ENCODE data around the gene GAN. TPM values are rescaled to one million over a fixed set of nuclear protein-coding genes. Genes with fewer than 3 reads are reported as not detected.

Gene GAN
- total and polyA plus RNA-seq, 3 donors from 2014 or later = 2.4 to 10.9 (median 10.7) TPM

GRCh38 chr16:81397058-81397878 is 82.5 kb downstream of the GAN start:
- Histone ChIP-seq H3K4me1 (no peaks in the 10 kb centered on the region), H3K4me3 (no peak overlapping the region), H3K27ac (no peak overlapping the region), H3K9me3 (no peaks in the 10 kb centered on the region), H3K27me3 (no peaks in the 10 kb centered on the region), H3K36me3 (ENCODE audit: low read depth, missing control alignments) (no peaks in the 10 kb centered on the region)
- DNase-seq = no peak
- no peak for TF ChIP-seq POLR2A (IDR thresholded peaks at IDR 0.05)
- TF ChIP-seq, protein P1, sequence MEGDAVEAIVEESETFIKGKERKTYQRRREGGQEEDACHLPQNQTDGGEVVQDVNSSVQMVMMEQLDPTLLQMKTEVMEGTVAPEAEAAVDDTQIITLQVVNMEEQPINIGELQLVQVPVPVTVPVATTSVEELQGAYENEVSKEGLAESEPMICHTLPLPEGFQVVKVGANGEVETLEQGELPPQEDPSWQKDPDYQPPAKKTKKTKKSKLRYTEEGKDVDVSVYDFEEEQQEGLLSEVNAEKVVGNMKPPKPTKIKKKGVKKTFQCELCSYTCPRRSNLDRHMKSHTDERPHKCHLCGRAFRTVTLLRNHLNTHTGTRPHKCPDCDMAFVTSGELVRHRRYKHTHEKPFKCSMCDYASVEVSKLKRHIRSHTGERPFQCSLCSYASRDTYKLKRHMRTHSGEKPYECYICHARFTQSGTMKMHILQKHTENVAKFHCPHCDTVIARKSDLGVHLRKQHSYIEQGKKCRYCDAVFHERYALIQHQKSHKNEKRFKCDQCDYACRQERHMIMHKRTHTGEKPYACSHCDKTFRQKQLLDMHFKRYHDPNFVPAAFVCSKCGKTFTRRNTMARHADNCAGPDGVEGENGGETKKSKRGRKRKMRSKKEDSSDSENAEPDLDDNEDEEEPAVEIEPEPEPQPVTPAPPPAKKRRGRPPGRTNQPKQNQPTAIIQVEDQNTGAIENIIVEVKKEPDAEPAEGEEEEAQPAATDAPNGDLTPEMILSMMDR (IDR thresholded peaks at IDR 0.05) = no peak
- intact Hi-C loops (cut with DNase I; ENCODE audit: low total_unique reads) = no loop called here
- 80 to 90% methylated on average over 13 to 21 of the region's 21 CpGs for WGBS, 2 donors

GRCh38 chr16:81397879-81398520 is 83.2 kb downstream of the GAN start:
- Histone ChIP-seq H3K27me3 (no peaks in the 10 kb centered on the region), H3K4me3 (no peak overlapping the region), H3K9me3 (no peaks in the 10 kb centered on the region), H3K27ac (no peak overlapping the region), H3K4me1 (no peaks in the 10 kb centered on the region), H3K36me3 (ENCODE audit: low read depth, missing control alignments) (no peaks in the 10 kb centered on the region)
- WGBS, 2 donors = 87 to 93% methylated on average over 14 of the region's 14 CpGs
- intact Hi-C loops (cut with DNase I; ENCODE audit: low total_unique reads) = no loop called here
- DNase-seq = no peak
- TF ChIP-seq, protein P1 (IDR thresholded peaks at IDR 0.05) = no peak
- no peak for TF ChIP-seq POLR2A (IDR thresholded peaks at IDR 0.05)

GRCh38 chr16:81399909-81400308 is 85.1 kb downstream of the GAN start:
- Histone ChIP-seq H3K27ac (no peak overlapping the region), H3K4me1 (peaks cover 6% of the 10 kb centered on the region), H3K4me3 (no peak overlapping the region), H3K36me3 (ENCODE audit: low read depth, missing control alignments) (no peaks in the 10 kb centered on the region), H3K9me3 (no peaks in the 10 kb centered on the region), H3K27me3 (no peaks in the 10 kb centered on the region)
- WGBS, 2 donors = 100% methylated on average over 1 of the region's 1 CpG
- no peak for DNase-seq
- TF ChIP-seq, protein P1 (IDR thresholded peaks at IDR 0.05) = no peak
- TF ChIP-seq POLR2A (IDR thresholded peaks at IDR 0.05) = no peak
- intact Hi-C loops (cut with DNase I; ENCODE audit: low total_unique reads) = loop anchor here (10.0 kb wide), 2 partner anchors 215 to 295 kb away; no protein-coding TSS in a partner anchor

DNA sequence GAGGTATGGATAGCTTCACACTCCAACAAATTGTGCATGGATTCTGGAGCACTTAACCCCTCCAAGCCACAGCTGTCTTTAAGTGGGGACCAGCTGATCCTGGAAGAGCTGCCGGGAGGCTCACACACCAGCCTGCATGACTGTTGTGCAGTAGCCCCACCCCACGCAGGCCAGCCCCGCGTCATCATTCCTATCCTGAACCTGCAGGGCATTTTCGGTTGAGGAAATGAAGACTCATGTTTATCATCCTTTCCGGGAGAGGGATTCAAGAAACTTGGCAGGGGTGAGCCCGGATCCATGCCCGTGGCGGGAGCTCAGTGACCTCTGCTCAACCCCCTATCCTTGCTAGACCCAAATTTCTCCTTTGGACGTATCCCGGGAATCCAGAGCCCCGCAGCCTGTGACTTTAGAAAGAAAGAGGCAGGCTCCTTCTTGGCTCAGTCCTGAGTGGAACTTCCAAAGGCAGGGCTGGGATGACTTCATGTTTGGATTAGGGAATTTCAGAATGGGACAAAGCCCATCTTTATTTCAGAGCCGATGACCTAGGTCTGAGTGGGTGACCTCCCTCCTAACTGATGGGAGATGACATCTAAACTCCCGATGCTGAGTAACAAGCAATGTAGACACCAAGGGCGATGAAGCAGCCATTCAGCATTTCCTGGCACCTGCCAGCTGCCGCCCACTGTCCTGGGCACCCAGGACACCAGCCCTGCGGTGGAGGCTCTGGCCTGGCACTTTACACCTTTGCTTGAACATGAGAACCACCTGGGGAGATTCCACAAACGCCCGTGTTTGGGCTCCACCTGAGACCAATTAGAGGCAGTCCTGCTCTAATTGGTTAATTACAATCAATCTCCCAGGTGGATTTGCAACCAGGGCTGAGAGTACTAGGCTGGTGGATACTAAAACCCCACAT is 86.5 kb downstream of the GAN start:
- Histone ChIP-seq H3K36me3 (ENCODE audit: low read depth, missing control alignments) (no peaks in the 10 kb centered on the region), H3K9me3 (no peaks in the 10 kb centered on the region), H3K4me1 (peaks cover 6% of the 10 kb centered on the region), H3K27ac (no peak overlapping the region), H3K4me3 (no peak overlapping the region), H3K27me3 (no peaks in the 10 kb centered on the region)
- DNase-seq = no peak
- TF ChIP-seq POLR2A (IDR thresholded peaks at IDR 0.05) = no peak
- TF ChIP-seq, protein P1 (IDR thresholded peaks at IDR 0.05) = no peak
- WGBS, 2 donors = 50 to 68% methylated on average over 16 to 19 of the region's 19 CpGs
- intact Hi-C loops (cut with DNase I; ENCODE audit: low total_unique reads) = loop anchor here (10.0 kb wide), 2 partner anchors 214 to 294 kb away; no protein-coding TSS in a partner anchor

Measured in testis (tissue), 3 donors.